ENCODE results near the gene DUSP8.

DUSP8 gene

GRCh38 chr11:1560002-1560648, 11.9 kb downstream of the DUSP8 start:
- H3K4me3 Mint-ChIP-seq: peak overlapping the region in 1 of 2 donors; percentile 44
- peak overlapping the region in 1 of 2 donors; percentile 83 for H3K27ac Mint-ChIP-seq
- no peak for ATAC-seq (replicated peaks)
- peaks cover 3 to 4% of the 10 kb centered on the region in 2 donors for H3K4me1 Mint-ChIP-seq (ENCODE audit: low read depth in 2 of 2)
- H3K27me3 Mint-ChIP-seq: no peaks in the 10 kb centered on the region
- DNase-seq: no peak
- peaks cover 92% of the 10 kb centered on the region for H3K36me3 Mint-ChIP-seq (ENCODE audit: insufficient read depth)
- no peaks in the 10 kb centered on the region for H3K9me3 Mint-ChIP-seq

- peak; percentile 9 for ATAC-seq (replicated peaks)
- Mint-ChIP-seq H3K27ac (peak overlapping the region; percentile 45 to 83), H3K4me3 (no peak overlapping the region), H3K36me3 (ENCODE audit: insufficient read depth) (peaks cover 90% of the 10 kb centered on the region), H3K9me3 (no peaks in the 10 kb centered on the region), H3K27me3 (peaks cover 0 to 5% of the 10 kb centered on the region in 2 donors), H3K4me1 (ENCODE audit: low read depth in 2 of 2) (peaks cover 3 to 4% of the 10 kb centered on the region in 2 donors)
- DNase-seq: no peak
Observed at GRCh38 chr11:1559111-1559951, 12.7 kb downstream of the DUSP8 start.

- DNase-seq (no peak), ATAC-seq (replicated peaks) (no peak)
- H3K27me3 Mint-ChIP-seq: peaks cover 0 to 11% of the 10 kb centered on the region in 2 donors
- H3K27ac Mint-ChIP-seq: peak overlapping the region; percentile 45 to 83
- H3K9me3 Mint-ChIP-seq: no peaks in the 10 kb centered on the region
- peaks cover 90% of the 10 kb centered on the region for H3K36me3 Mint-ChIP-seq (ENCODE audit: insufficient read depth)
- no peak overlapping the region for H3K4me3 Mint-ChIP-seq
- peaks cover 3 to 4% of the 10 kb centered on the region in 2 donors for H3K4me1 Mint-ChIP-seq (ENCODE audit: low read depth in 2 of 2)
Observed at GRCh38 chr11:1558775-1559110, 13.3 kb downstream of the DUSP8 start.

- peak overlapping the region in 1 of 2 donors; percentile 41 for H3K4me3 Mint-ChIP-seq
- peaks cover 90% of the 10 kb centered on the region for H3K36me3 Mint-ChIP-seq (ENCODE audit: insufficient read depth)
- H3K27ac Mint-ChIP-seq: peak overlapping the region; percentile 45 to 83
- ATAC-seq (replicated peaks) (no peak), DNase-seq (no peak)
- H3K9me3 Mint-ChIP-seq: no peaks in the 10 kb centered on the region
- peaks cover 3 to 4% of the 10 kb centered on the region in 2 donors for H3K4me1 Mint-ChIP-seq (ENCODE audit: low read depth in 2 of 2)
- H3K27me3 Mint-ChIP-seq: peaks cover 0 to 16% of the 10 kb centered on the region in 2 donors
Observed at GRCh38 chr11:1557904-1558774, 13.9 kb downstream of the DUSP8 start.

GRCh38 chr11:1557051-1557884, 14.8 kb downstream of the DUSP8 start:
- Mint-ChIP-seq H3K9me3 (no peaks in the 10 kb centered on the region), H3K4me1 (ENCODE audit: low read depth in 2 of 2) (peaks cover 3% of the 10 kb centered on the region in 2 donors), H3K4me3 (peak overlapping the region in 1 of 2 donors; percentile 41), H3K36me3 (ENCODE audit: insufficient read depth) (peaks cover 82% of the 10 kb centered on the region), H3K27me3 (peaks cover 0 to 25% of the 10 kb centered on the region in 2 donors), H3K27ac (peak overlapping the region in 1 of 2 donors; percentile 82)
- ATAC-seq (replicated peaks): no peak
- DNase-seq: no peak

- Mint-ChIP-seq H3K27ac (peak overlapping the region in 1 of 2 donors; percentile 78), H3K4me3 (no peak overlapping the region)
- ATAC-seq (replicated peaks): no peak
Observed at GRCh38 chr11:1556278-1556902, 15.7 kb downstream of the DUSP8 start.

GRCh38 chr11:1555713-1556153, 16.3 kb downstream of the DUSP8 start:
- Mint-ChIP-seq H3K27ac (peak overlapping the region in 1 of 2 donors; percentile 78), H3K36me3 (ENCODE audit: insufficient read depth) (peaks cover 66% of the 10 kb centered on the region), H3K4me3 (no peak overlapping the region), H3K27me3 (peaks cover 0 to 28% of the 10 kb centered on the region in 2 donors), H3K4me1 (ENCODE audit: low read depth in 2 of 2) (no peaks in the 10 kb centered on the region), H3K9me3 (no peaks in the 10 kb centered on the region)
- ATAC-seq (replicated peaks) (peak; percentile 3), DNase-seq (no peak)

More at GRCh38 chr11:1556278-1556902, 15.7 kb downstream of the DUSP8 start:
- Mint-ChIP-seq H3K36me3 (ENCODE audit: insufficient read depth) (peaks cover 73% of the 10 kb centered on the region), H3K27me3 (peaks cover 0 to 28% of the 10 kb centered on the region in 2 donors), H3K9me3 (no peaks in the 10 kb centered on the region), H3K4me1 (ENCODE audit: low read depth in 2 of 2) (no peaks in the 10 kb centered on the region)
- DNase-seq: no peak

- H3K27ac Mint-ChIP-seq: peak overlapping the region in 1 of 2 donors; percentile 78
- no peaks in the 10 kb centered on the region for H3K9me3 Mint-ChIP-seq
- peaks cover 0 to 30% of the 10 kb centered on the region in 2 donors for H3K27me3 Mint-ChIP-seq
- ATAC-seq (replicated peaks) (peak; percentile 16), DNase-seq (no peak)
- peak overlapping the region in 1 of 2 donors; percentile 8 for H3K4me3 Mint-ChIP-seq
- H3K36me3 Mint-ChIP-seq (ENCODE audit: insufficient read depth): peaks cover 60% of the 10 kb centered on the region
- H3K4me1 Mint-ChIP-seq (ENCODE audit: low read depth in 2 of 2): no peaks in the 10 kb centered on the region
Observed at GRCh38 chr11:1554981-1555712, 16.9 kb downstream of the DUSP8 start.

- Mint-ChIP-seq H3K9me3 (no peaks in the 10 kb centered on the region), H3K27ac (peak overlapping the region in 1 of 2 donors; percentile 78), H3K27me3 (peaks cover 9 to 42% of the 10 kb centered on the region in 2 donors), H3K4me3 (peak overlapping the region in 1 of 2 donors; percentile 8), H3K4me1 (ENCODE audit: low read depth in 2 of 2) (no peaks in the 10 kb centered on the region), H3K36me3 (ENCODE audit: insufficient read depth) (peaks cover 49% of the 10 kb centered on the region)
- ATAC-seq (replicated peaks): no peak
- no peak for DNase-seq
Observed at GRCh38 chr11:1553808-1554594, 18.1 kb downstream of the DUSP8 start.

GRCh38 chr11:1549338-1550330, 22.4 kb downstream of the DUSP8 start:
- peaks cover 16% of the 10 kb centered on the region for H3K36me3 Mint-ChIP-seq (ENCODE audit: insufficient read depth)
- H3K27ac Mint-ChIP-seq: peak overlapping the region in 1 of 2 donors; percentile 60
- ATAC-seq (replicated peaks) (no peak), DNase-seq (no peak)
- no peak overlapping the region for H3K4me3 Mint-ChIP-seq
- H3K9me3 Mint-ChIP-seq: no peaks in the 10 kb centered on the region
- peaks cover 21 to 68% of the 10 kb centered on the region in 2 donors for H3K27me3 Mint-ChIP-seq
- H3K4me1 Mint-ChIP-seq (ENCODE audit: low read depth in 2 of 2): peaks cover 3 to 10% of the 10 kb centered on the region in 2 donors

All from effector memory CD8-positive, alpha-beta T cell (primary cell).